Astrocyte of the cerebellum (primary cell): ENCODE measurements around the gene STX8.

Source experiments
- DNase-seq: peaks from one replicate; pipeline ENCODE4 v3.0.0-alpha.2; 2011; ENCODE audit warnings: low read depth
- H3K4me3 ChIP-seq: 2 replicates; pipeline ENCODE4 v1.5.1; 2011; ENCODE audit warnings: mild to moderate bottlenecking, low read depth, low read length, moderate library complexity
- in situ Hi-C: cut with HindIII; loops from 2 replicates; pipeline ENCODE4 v1.10.0; 2017; ENCODE audit warnings: low sequenced_read_pairs
- TF ChIP-seq, protein P1 (sequence below): IDR thresholded peaks from 2 replicates; pipeline ENCODE4 v1.5.1; 2012; ENCODE audit warnings: low read length, low read depth, moderate library complexity, mild to moderate bottlenecking; ENCODE audit errors: missing control alignments

Gene STX8

DNA sequence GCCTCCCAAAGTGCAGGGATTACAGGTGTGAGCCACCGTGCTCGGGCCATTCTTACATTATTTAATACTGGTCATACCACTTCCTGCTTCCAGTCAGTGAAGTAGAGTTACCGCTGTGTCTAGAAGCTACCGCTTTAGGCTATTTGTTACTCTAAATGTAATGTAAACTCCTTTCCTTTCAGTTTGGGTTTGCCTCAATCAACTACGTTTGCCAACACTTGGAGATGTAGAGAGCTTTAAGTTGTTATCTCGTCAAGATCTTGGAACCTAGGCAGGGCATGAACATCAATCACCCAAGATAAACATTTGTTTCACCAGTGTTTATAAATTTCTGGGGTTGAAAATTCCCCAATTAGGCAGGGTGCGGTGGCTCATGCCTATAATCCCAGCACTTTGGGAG is 275.9 kb downstream of the STX8 start:
- TF ChIP-seq, protein P1, sequence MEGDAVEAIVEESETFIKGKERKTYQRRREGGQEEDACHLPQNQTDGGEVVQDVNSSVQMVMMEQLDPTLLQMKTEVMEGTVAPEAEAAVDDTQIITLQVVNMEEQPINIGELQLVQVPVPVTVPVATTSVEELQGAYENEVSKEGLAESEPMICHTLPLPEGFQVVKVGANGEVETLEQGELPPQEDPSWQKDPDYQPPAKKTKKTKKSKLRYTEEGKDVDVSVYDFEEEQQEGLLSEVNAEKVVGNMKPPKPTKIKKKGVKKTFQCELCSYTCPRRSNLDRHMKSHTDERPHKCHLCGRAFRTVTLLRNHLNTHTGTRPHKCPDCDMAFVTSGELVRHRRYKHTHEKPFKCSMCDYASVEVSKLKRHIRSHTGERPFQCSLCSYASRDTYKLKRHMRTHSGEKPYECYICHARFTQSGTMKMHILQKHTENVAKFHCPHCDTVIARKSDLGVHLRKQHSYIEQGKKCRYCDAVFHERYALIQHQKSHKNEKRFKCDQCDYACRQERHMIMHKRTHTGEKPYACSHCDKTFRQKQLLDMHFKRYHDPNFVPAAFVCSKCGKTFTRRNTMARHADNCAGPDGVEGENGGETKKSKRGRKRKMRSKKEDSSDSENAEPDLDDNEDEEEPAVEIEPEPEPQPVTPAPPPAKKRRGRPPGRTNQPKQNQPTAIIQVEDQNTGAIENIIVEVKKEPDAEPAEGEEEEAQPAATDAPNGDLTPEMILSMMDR: no peak
- DNase-seq: no peak
- H3K4me3 ChIP-seq: no peak overlapping the region
- in situ Hi-C loops: no loop called here

DNA sequence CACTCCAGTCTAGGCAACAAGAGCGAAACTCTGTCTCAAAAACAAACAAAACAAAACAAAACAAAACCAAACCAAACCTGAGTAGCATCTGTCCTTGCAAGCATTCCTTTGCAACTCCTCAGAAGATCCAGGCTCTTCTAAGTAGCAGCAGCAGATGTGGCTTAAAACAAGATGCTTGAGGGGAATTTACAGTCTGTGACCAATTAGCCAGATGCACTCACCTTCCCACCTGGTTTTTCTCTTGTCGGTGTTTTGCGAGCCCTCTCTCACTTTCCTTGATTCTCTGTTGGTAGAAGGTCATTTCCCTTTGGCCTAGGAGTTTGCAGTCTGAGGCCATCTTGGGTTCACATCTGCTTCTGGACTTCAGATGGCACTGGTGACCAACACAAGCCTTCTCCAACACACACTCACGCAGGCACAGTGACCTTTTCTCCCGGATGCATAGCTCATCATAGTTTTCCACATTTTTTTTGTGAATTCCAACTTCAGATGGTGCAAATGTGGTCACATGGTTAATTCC is 276.8 kb downstream of the STX8 start:
- TF ChIP-seq, protein P1: no peak
- no peak overlapping the region for H3K4me3 ChIP-seq
- in situ Hi-C loops: no loop called here
- no peak for DNase-seq

DNA sequence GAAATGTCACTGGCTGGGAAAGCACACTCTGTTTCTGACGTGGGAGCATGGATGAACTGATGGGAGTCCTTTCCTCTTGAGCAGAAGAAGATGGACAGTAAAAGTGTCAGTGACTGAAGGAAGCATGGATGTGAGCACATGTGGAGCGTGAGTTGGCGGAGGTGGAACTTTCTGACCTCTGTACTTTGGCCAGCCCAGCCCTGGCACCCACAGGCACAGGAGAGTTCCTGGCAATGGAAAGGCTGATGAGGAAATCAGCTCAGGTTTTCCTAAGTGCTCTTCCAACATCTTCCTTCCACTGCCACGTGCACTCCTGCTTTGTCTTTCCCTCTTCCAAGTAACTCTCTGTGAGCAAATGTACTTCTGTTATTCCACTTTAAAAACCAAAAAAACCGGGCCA is 277.5 kb downstream of the STX8 start:
- no peak for DNase-seq
- TF ChIP-seq, protein P1: no peak
- in situ Hi-C loops: no loop called here
- H3K4me3 ChIP-seq: no peak overlapping the region

DNA sequence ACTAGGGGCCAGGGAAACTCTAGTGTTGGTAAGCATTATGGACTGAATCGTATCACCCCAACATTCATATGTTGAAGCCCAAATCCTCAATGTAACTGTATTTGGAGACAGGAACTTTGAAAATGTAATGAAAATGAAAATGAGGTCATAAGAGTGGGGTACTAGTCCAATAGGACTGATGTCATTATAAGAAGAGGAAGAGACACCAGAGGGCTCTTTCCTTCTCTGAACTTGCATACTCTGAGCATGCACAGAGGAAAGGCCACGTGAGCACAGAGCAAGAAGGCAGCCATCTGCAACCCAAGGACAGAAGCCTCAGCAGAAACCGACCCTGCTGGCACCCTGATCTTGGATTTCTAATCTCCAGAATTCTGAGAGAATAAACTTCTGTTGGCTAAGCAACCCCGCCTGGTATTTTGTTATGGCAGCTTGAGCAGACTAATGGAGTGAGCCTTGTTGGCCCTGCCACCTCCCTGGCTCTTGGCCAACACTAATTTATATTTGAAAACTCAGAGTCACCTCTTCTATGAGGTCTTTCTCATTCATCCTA is 280.9 kb downstream of the STX8 start:
- in situ Hi-C loops: no loop called here
- TF ChIP-seq, protein P1: no peak
- DNase-seq: no peak
- H3K4me3 ChIP-seq: no peak overlapping the region

DNA sequence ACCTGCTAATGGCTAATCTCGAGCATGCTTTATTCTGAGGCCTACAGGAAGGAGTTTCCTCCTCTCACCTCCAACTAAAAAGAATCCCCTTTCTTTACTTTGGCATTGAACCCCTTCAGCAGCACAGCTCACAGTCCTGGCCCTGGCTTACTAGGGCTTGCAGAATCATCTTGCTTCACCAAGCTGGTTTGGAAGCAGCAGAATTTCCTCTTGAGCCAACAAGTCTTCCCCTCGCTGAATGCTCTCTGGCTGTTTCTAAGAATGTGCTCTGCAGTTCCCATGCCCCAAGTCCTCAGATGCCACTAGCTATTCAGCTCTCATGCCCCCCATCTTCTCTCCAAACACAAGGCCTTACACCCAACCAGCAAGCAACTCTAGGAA is 283.1 kb downstream of the STX8 start:
- TF ChIP-seq, protein P1: no peak
- no peak for DNase-seq
- in situ Hi-C loops: no loop called here
- H3K4me3 ChIP-seq: no peak overlapping the region

DNA sequence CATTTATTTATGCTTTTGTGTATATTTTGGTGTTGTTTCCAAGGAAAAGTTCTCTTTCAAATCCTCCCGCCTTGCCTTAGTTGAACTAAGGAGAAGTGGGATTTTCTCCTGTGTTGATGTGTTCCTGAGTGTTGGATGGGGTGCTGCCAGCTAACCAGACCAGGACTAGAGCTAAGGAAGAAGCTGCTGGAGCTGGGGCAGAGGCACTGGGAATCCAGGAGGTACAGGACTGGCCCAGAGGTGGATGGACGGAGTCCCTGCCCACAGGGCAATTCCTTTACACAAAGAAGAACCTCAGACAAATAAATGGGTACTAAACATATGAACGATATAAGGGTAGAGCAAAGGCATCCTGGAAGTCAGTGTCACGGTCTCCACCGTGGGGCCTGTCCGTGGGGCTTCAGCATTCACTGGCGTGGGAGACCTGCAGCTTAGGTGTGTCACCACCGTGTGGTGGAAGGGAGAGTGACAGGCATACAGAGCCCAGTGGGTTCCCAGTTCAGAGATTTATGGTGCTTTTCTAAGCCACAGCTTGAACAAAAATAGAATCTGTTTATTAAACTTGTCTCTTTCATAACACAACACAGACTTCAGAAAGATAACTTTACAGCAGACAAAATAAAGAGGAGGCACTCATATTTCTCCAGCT is 283.6 kb downstream of the STX8 start:
- DNase-seq: peak; percentile 2
- in situ Hi-C loops: no loop called here
- TF ChIP-seq, protein P1: peak; percentile 67

More for the DNA sequence above, 283.6 kb downstream of the STX8 start:
- H3K4me3 ChIP-seq: no peak overlapping the region
